Testis (tissue), 2 donors: Measurements from ENCODE around the gene LRRC43.

Experiments used
- POLR2A ChIP-seq: fragments of 450-650 bp; IDR thresholded peaks from one replicate; pipeline ENCODE4 v1.6.1; 2017; ENCODE audit warnings: antibody characterized with exemption, mild to moderate bottlenecking, moderate library complexity
- TF ChIP-seq, protein P1 (sequence below), 3 experiments: fragments of 450-650 bp in 2 of 3; fragments of 200-600 bp in 1 of 3; sonication (generic) in 1 of 3; IDR thresholded peaks; one replicate each; pipeline ENCODE4 v1.5.1; 2016 to 2019; ENCODE audit warnings: antibody characterized with exemption in 3 of 3, mild to moderate bottlenecking in 2 of 3, moderate library complexity in 1 of 3

DNA sequence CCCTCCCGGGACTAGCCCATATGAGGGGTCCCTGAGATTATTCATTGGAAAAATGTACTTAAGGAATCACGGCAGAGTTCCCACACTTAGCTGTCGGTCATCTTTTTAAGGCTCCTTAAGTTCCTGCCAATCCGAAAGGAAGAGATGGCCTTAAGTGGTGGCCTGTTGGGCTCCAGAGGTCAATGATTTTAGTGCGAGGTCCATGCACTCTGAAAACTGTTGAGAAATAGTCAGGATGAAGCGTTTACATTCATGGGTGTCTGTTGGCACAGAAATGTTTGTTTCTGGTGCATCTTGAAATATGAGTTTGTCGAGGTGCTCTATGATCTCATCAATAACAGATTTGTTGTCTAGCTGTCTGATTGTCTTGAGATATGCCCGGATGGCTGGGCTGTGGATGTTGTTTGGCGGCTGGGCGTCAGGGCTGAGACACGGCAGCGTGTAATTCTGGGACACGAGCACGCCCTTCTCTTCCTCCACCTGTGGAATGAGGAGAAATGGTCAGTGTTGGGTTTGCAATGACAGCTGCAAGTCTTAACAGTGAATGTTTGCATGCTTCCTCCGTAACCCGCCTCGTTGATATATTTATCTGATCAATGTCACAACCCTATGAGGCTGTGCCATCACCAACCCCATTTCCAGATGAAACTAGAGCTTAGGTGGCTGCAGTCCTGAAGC lies 10.5 kb upstream of the LRRC43 start:
- TF ChIP-seq POLR2A, result no peak
- TF ChIP-seq, protein P1, sequence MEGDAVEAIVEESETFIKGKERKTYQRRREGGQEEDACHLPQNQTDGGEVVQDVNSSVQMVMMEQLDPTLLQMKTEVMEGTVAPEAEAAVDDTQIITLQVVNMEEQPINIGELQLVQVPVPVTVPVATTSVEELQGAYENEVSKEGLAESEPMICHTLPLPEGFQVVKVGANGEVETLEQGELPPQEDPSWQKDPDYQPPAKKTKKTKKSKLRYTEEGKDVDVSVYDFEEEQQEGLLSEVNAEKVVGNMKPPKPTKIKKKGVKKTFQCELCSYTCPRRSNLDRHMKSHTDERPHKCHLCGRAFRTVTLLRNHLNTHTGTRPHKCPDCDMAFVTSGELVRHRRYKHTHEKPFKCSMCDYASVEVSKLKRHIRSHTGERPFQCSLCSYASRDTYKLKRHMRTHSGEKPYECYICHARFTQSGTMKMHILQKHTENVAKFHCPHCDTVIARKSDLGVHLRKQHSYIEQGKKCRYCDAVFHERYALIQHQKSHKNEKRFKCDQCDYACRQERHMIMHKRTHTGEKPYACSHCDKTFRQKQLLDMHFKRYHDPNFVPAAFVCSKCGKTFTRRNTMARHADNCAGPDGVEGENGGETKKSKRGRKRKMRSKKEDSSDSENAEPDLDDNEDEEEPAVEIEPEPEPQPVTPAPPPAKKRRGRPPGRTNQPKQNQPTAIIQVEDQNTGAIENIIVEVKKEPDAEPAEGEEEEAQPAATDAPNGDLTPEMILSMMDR (IDR thresholded peaks at IDR 0.05), result no peak
